Upper lobe of right lung (tissue), 1 donor: ENCODE results near the gene ISG15. TPM values are rescaled to one million over a fixed set of nuclear protein-coding genes. Genes with fewer than 3 reads are reported as not detected.

Source experiments
- ATAC-seq: fragments of 200-7000 bp; cut with Tn5 transposase; one replicate; pipeline ENCODE4 v1.9.1; 2020; ENCODE audit warnings: mild to moderate bottlenecking, moderate library complexity
- DNase-seq: peaks from one replicate; pipeline ENCODE4 v3.0.0-alpha.2; 2020
- H3K27ac ChIP-seq: fragments of 200-600 bp; one replicate; pipeline ENCODE4 v1.8.0; 2022
- H3K27me3 ChIP-seq: fragments of 200-600 bp; one replicate; pipeline ENCODE4 v1.8.0; 2022; ENCODE audit warnings: mild to moderate bottlenecking
- H3K36me3 ChIP-seq: fragments of 200-600 bp; one replicate; pipeline ENCODE4 v1.8.0; 2022
- H3K4me1 ChIP-seq: fragments of 200-600 bp; one replicate; pipeline ENCODE4 v1.8.0; 2022
- H3K4me3 ChIP-seq: fragments of 200-600 bp; one replicate; pipeline ENCODE4 v1.8.0; 2022; ENCODE audit warnings: mild to moderate bottlenecking
- H3K9me3 ChIP-seq: fragments of 200-600 bp; one replicate; pipeline ENCODE4 v1.8.0; 2022
- CTCF ChIP-seq: fragments of 200-600 bp; IDR thresholded peaks from one replicate; pipeline ENCODE4 v1.8.0; 2022; ENCODE audit warnings: antibody characterized with exemption
- intact Hi-C: fragments of 100-400 bp; cut with DNase I; formaldehyde crosslinking; loops from one replicate; pipeline ENCODE4 v1.11.0; 2022
- total RNA-seq: library from RNA; stranded (reverse); fragmentation: NEBNext Ultra II Directional; extraction: Animal tissue kit (Norgen Biotek cat#: 25700); gene quantifications from one replicate; pipeline ENCODE4 v1.2.1, GENCODE V29; 2021
- donor health status: DM: no; HTN: yes; CAD: no; lungs with severe emphysema.

Gene ISG15
- total RNA-seq, 1 donor from 2014 or later = 93.6 TPM

- intact Hi-C loops = no loop called here
- Histone ChIP-seq H3K27me3 (no peaks in the 10 kb centered on the region), H3K4me3 (no peak overlapping the region), H3K27ac (no peak overlapping the region), H3K36me3 (peaks cover 17% of the 10 kb centered on the region), H3K4me1 (no peaks in the 10 kb centered on the region), H3K9me3 (no peaks in the 10 kb centered on the region)
- no peak for TF ChIP-seq CTCF
- no peak for DNase-seq
- no peak for ATAC-seq
These were observed 38.0 kb downstream of the ISG15 start for GRCh38 chr1:1051127-1051810.

- intact Hi-C loops = no loop called here
- Histone ChIP-seq H3K9me3 (no peaks in the 10 kb centered on the region), H3K36me3 (peaks cover 11% of the 10 kb centered on the region), H3K4me1 (no peaks in the 10 kb centered on the region), H3K27me3 (no peaks in the 10 kb centered on the region), H3K27ac (no peak overlapping the region), H3K4me3 (no peak overlapping the region)
- ATAC-seq (no peak), DNase-seq (no peak)
- no peak for TF ChIP-seq CTCF
These were observed 38.9 kb downstream of the ISG15 start for GRCh38 chr1:1052003-1052840.

GRCh38 chr1:1053022-1053421 is 39.7 kb downstream of the ISG15 start:
- no peak for TF ChIP-seq CTCF
- Histone ChIP-seq H3K4me3 (no peak overlapping the region), H3K36me3 (peaks cover 4% of the 10 kb centered on the region), H3K4me1 (no peaks in the 10 kb centered on the region), H3K9me3 (no peaks in the 10 kb centered on the region), H3K27ac (no peak overlapping the region), H3K27me3 (peaks cover 3% of the 10 kb centered on the region)
- ATAC-seq (no peak), DNase-seq (no peak)
- intact Hi-C loops = no loop called here

- TF ChIP-seq CTCF = no peak
- peaks cover 4% of the 10 kb centered on the region for H3K36me3 ChIP-seq
- DNase-seq (no peak), ATAC-seq (no peak)
- intact Hi-C loops = no loop called here
- peaks cover 2% of the 10 kb centered on the region for H3K4me1 ChIP-seq
- peaks cover 10% of the 10 kb centered on the region for H3K27me3 ChIP-seq
- H3K27ac ChIP-seq = no peak overlapping the region
- no peaks in the 10 kb centered on the region for H3K9me3 ChIP-seq
- H3K4me3 ChIP-seq = no peak overlapping the region
These were observed 40.4 kb downstream of the ISG15 start for GRCh38 chr1:1053682-1054081.

- DNase-seq (no peak), ATAC-seq (no peak)
- peaks cover 15% of the 10 kb centered on the region for H3K27me3 ChIP-seq
- no peak overlapping the region for H3K4me3 ChIP-seq
- no peaks in the 10 kb centered on the region for H3K9me3 ChIP-seq
- H3K36me3 ChIP-seq = peaks cover 4% of the 10 kb centered on the region
- intact Hi-C loops = no loop called here
- H3K27ac ChIP-seq = no peak overlapping the region
- no peak for TF ChIP-seq CTCF
- H3K4me1 ChIP-seq = peaks cover 8% of the 10 kb centered on the region
These were observed 40.9 kb downstream of the ISG15 start for GRCh38 chr1:1054099-1054700.
